ENCODE data around the gene CHRFAM7A.
"Not testable (repeated sequence)": the region's sequence is repeated elsewhere in the genome, so short reads cannot be mapped to it uniquely, and the experiment has no call there.

CHRFAM7A gene

GRCh38 chr15:30321063-30321462, 72.3 kb downstream of the CHRFAM7A start:
- not testable (repeated sequence) for DNase-seq (ENCODE audit: low read depth, low spot score)

GRCh38 chr15:30315704-30316103, 77.6 kb downstream of the CHRFAM7A start:
- DNase-seq (ENCODE audit: low read depth, low spot score): not testable (repeated sequence)

GRCh38 chr15:30310575-30310974, 82.8 kb downstream of the CHRFAM7A start:
- DNase-seq (ENCODE audit: low read depth, low spot score): not testable (repeated sequence)
